Measurements from ENCODE around the gene SLC7A6OS.

The SLC7A6OS gene

DNA sequence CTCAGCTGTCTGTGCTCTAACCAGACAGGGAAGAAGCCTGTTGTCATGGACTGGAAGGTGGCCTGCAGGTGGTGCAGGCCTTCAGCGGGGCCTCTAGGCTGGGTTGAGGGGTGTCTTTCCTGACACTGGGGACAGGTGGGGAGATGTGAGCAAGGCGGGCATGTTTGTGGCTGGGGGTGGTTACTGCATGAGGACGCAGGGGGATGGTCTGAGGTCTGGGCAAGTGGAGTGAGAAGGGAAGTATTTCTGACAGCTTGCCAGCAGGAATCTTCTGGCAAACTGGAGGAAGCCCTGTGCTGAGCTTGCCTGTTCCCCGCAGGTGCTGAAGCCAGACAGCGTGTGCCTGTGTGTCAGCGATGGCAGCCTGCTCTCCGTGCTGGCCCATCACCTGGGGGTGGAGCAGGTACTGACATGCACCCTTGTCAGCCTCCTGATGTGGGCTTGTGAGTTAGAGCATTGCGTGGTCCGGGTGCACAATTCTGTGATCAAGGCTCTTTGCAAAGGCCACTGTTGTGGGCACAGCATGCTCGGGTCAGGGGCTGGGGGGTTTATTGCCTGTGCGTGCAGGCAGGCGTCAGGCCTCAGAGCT is 36.2 kb upstream of the SLC7A6OS start:
- Histone ChIP-seq H3K27me3 (ENCODE audit: insufficient read depth, poor library complexity, severe bottlenecking) (no peaks in the 10 kb centered on the region), H3K27ac (replicated peaks) (no peak overlapping the region), H3K4me3 (replicated peaks; ENCODE audit: insufficient read depth, low read length) (no peak overlapping the region)
- DNase-seq (ENCODE audit: low read depth in 1 of 2, low spot score in 1 of 2) = no peak
- TF ChIP-seq GABPA (IDR thresholded peaks at IDR 0.05; ENCODE audit: low read depth) (no peak), SPI1 (IDR thresholded peaks at IDR 0.05; ENCODE audit: borderline replicate concordance, low read depth) (no peak), POLR2AphosphoS5 (IDR thresholded peaks at IDR 0.05; ENCODE audit: low read depth) (no peak)
- TF ChIP-seq, protein P1, sequence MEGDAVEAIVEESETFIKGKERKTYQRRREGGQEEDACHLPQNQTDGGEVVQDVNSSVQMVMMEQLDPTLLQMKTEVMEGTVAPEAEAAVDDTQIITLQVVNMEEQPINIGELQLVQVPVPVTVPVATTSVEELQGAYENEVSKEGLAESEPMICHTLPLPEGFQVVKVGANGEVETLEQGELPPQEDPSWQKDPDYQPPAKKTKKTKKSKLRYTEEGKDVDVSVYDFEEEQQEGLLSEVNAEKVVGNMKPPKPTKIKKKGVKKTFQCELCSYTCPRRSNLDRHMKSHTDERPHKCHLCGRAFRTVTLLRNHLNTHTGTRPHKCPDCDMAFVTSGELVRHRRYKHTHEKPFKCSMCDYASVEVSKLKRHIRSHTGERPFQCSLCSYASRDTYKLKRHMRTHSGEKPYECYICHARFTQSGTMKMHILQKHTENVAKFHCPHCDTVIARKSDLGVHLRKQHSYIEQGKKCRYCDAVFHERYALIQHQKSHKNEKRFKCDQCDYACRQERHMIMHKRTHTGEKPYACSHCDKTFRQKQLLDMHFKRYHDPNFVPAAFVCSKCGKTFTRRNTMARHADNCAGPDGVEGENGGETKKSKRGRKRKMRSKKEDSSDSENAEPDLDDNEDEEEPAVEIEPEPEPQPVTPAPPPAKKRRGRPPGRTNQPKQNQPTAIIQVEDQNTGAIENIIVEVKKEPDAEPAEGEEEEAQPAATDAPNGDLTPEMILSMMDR (IDR thresholded peaks at IDR 0.05; ENCODE audit: insufficient read depth, low read length) = no peak
- TF ChIP-seq, protein P2, sequence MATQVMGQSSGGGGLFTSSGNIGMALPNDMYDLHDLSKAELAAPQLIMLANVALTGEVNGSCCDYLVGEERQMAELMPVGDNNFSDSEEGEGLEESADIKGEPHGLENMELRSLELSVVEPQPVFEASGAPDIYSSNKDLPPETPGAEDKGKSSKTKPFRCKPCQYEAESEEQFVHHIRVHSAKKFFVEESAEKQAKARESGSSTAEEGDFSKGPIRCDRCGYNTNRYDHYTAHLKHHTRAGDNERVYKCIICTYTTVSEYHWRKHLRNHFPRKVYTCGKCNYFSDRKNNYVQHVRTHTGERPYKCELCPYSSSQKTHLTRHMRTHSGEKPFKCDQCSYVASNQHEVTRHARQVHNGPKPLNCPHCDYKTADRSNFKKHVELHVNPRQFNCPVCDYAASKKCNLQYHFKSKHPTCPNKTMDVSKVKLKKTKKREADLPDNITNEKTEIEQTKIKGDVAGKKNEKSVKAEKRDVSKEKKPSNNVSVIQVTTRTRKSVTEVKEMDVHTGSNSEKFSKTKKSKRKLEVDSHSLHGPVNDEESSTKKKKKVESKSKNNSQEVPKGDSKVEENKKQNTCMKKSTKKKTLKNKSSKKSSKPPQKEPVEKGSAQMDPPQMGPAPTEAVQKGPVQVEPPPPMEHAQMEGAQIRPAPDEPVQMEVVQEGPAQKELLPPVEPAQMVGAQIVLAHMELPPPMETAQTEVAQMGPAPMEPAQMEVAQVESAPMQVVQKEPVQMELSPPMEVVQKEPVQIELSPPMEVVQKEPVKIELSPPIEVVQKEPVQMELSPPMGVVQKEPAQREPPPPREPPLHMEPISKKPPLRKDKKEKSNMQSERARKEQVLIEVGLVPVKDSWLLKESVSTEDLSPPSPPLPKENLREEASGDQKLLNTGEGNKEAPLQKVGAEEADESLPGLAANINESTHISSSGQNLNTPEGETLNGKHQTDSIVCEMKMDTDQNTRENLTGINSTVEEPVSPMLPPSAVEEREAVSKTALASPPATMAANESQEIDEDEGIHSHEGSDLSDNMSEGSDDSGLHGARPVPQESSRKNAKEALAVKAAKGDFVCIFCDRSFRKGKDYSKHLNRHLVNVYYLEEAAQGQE (IDR thresholded peaks at IDR 0.05; ENCODE audit: insufficient replicate concordance, low read depth) = no peak

DNA sequence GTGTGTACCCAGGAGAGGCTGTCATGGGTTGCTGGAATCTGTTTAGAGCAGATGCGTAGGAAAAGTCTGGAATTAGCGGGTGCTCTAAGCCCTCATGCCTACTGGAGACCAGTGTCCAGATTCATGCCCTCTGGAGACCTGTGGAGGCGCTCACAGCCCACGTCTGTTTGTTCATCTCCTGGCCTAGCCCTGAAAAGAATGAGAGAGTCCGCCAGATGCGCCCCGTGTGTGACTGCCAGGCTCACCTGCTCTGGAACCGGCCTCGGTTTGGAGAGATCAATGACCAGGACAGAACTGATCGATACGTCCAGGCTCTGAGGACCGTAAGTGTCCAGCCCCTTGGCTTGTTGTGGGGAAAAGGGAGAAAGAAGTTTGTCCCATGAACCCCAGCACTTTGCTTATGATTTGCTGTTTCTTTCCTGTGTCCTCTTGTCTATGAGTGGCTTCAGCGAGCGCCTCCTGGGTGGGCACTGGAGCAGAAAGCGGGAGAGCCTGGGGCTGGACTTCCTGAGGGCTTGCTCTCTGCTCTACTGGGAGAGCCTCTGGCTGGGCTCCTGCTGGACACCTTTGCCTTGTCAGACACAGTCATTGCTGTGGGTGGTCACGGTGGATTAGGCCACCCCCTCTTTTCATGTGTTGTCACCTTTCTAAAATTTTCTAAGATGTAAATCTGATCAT is 35.4 kb upstream of the SLC7A6OS start:
- TF ChIP-seq, protein P2 (IDR thresholded peaks at IDR 0.05; ENCODE audit: insufficient replicate concordance, low read depth) = no peak
- TF ChIP-seq, protein P1 (IDR thresholded peaks at IDR 0.05; ENCODE audit: insufficient read depth, low read length) = no peak
- DNase-seq (ENCODE audit: low read depth in 1 of 2, low spot score in 1 of 2) = no peak
- Histone ChIP-seq H3K27me3 (ENCODE audit: insufficient read depth, poor library complexity, severe bottlenecking) (no peaks in the 10 kb centered on the region), H3K4me3 (replicated peaks; ENCODE audit: insufficient read depth, low read length) (no peak overlapping the region), H3K27ac (replicated peaks) (no peak overlapping the region)

DNA sequence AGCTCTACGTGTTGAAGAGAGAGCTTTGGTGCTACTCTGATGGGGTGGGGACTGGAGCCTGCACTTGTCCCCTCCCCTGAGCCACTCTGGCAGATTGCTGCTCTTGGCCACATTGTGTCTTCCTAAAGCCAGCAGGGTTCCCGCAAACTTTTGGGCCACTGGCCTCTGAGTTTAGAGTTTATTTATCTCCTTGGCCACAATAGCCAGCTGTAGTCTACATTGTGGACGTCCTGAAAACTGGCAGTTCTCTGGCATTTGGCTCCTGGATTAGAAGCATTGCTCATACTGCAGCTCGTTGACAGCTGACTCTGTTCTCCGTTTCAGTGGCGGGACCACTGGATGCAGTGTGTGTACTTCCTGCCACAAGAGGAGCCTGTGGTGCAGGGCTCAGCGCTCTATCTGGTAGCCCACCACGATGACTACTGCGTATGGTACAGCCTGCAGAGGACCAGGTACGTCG is 34.6 kb upstream of the SLC7A6OS start:
- Histone ChIP-seq H3K27ac (replicated peaks) (no peak overlapping the region), H3K4me3 (replicated peaks; ENCODE audit: insufficient read depth, low read length) (no peak overlapping the region), H3K27me3 (ENCODE audit: insufficient read depth, poor library complexity, severe bottlenecking) (no peaks in the 10 kb centered on the region)
- TF ChIP-seq, protein P2 (IDR thresholded peaks at IDR 0.05; ENCODE audit: insufficient replicate concordance, low read depth) = no peak
- TF ChIP-seq, protein P1 (IDR thresholded peaks at IDR 0.05; ENCODE audit: insufficient read depth, low read length) = no peak
- no peak for TF ChIP-seq POLR2AphosphoS5 (IDR thresholded peaks at IDR 0.05; ENCODE audit: low read depth)
- no peak for TF ChIP-seq GABPA (IDR thresholded peaks at IDR 0.05; ENCODE audit: low read depth)
- TF ChIP-seq SPI1 (IDR thresholded peaks at IDR 0.05; ENCODE audit: borderline replicate concordance, low read depth) = no peak
- no peak for DNase-seq (ENCODE audit: low read depth in 1 of 2, low spot score in 1 of 2)
